Keratinocyte (primary cell): ENCODE data around the gene HDAC5. TPM values are rescaled to one million over a fixed set of nuclear protein-coding genes. Genes with fewer than 3 reads are reported as not detected.

ENCODE experiments used
- DNase-seq: peaks from one replicate; pipeline ENCODE4 v3.0.0-alpha.2; 2011; ENCODE audit warnings: low read depth, missing footprints, low spot score
- FAIRE-seq: peaks from 2 replicates; lab custom pipeline; 2011; peaks lifted over from hg19 to GRCh38; lab: Jason Lieb, UNC
- H2AFZ ChIP-seq: 2 replicates; pipeline ENCODE4 v1.6.0; 2012; ENCODE audit warnings: low read length, control low read depth, inconsistent platforms; ENCODE audit not compliant: control insufficient read depth
- H3K27ac ChIP-seq: 2 replicates; pipeline ENCODE4 v1.5.1; 2011; ENCODE audit warnings: low read length; ENCODE audit not compliant: control insufficient read depth, insufficient read depth
- H3K27me3 ChIP-seq: 3 replicates; pipeline ENCODE4 v1.6.0; 2011; ENCODE audit warnings: low read length; ENCODE audit not compliant: control insufficient read depth, insufficient read depth; ENCODE audit errors: extremely low read depth
- H3K36me3 ChIP-seq, 2 experiments: 2 replicates in 1 of 2; 3 replicates in 1 of 2; pipeline ENCODE4 v1.5.1; 2011; ENCODE audit warnings: low read length in 2 of 2, mild to moderate bottlenecking in 1 of 2; ENCODE audit not compliant: control insufficient read depth in 2 of 2, insufficient read depth in 2 of 2; ENCODE audit errors: extremely low read depth in 1 of 2
- H3K4me1 ChIP-seq: 3 replicates; pipeline ENCODE4 v1.5.1; 2011; ENCODE audit warnings: low read length; ENCODE audit not compliant: control insufficient read depth, insufficient read depth; ENCODE audit errors: extremely low read depth
- H3K4me2 ChIP-seq: 3 replicates; pipeline ENCODE4 v1.6.0; 2011; ENCODE audit warnings: low read depth, low read length; ENCODE audit not compliant: control insufficient read depth, insufficient read depth; ENCODE audit errors: extremely low read depth
- H3K4me3 ChIP-seq, 3 experiments: fragments of 200-600 bp in 1 of 3; sonication (generic) in 1 of 3; 2 replicates in 2 of 3; 3 replicates in 1 of 3; pipeline ENCODE4 v1.5.1; 2011 to 2016; ENCODE audit warnings: low read length in 3 of 3, mild to moderate bottlenecking in 3 of 3, control low read depth in 2 of 3, inconsistent platforms in 1 of 3, low read depth in 1 of 3, mixed read lengths in 1 of 3, mixed run types in 1 of 3, moderate library complexity in 1 of 3; ENCODE audit not compliant: control insufficient read depth in 2 of 3, insufficient read depth in 2 of 3; ENCODE audit errors: extremely low read depth in 1 of 3
- H3K79me2 ChIP-seq: 2 replicates; pipeline ENCODE4 v1.6.0; 2012; ENCODE audit warnings: low read length; ENCODE audit not compliant: control insufficient read depth, insufficient read depth
- H3K9ac ChIP-seq: 3 replicates; pipeline ENCODE4 v1.6.0; 2011; ENCODE audit warnings: low read length; ENCODE audit not compliant: control insufficient read depth, insufficient read depth; ENCODE audit errors: extremely low read depth
- H3K9me1 ChIP-seq: 3 replicates; pipeline ENCODE4 v1.6.0; 2011; ENCODE audit warnings: low read length; ENCODE audit not compliant: control insufficient read depth, insufficient read depth; ENCODE audit errors: extremely low read depth
- H3K9me3 ChIP-seq: 2 replicates; pipeline ENCODE4 v1.5.1; 2012; ENCODE audit warnings: low read depth, low read length; ENCODE audit not compliant: control insufficient read depth
- H4K20me1 ChIP-seq: 3 replicates; pipeline ENCODE4 v1.6.0; 2011; ENCODE audit warnings: low read length; ENCODE audit not compliant: control insufficient read depth, insufficient read depth; ENCODE audit errors: extremely low read depth
- EZH2 ChIP-seq: IDR thresholded peaks from one replicate; pipeline ENCODE4 v1.6.1; 2012; ENCODE audit warnings: inconsistent platforms, mild to moderate bottlenecking, low read length, moderate library complexity
- dilution Hi-C: fragments of 300-500 bp; cut with MboI; formaldehyde crosslinking; loops from one replicate; pipeline ENCODE4 v1.7.0; 2020; ENCODE audit warnings: low sequenced_read_pairs; ENCODE audit not compliant: extremely low pct_ligation_motif_present
- polyA plus RNA-seq, 5 experiments: library from polyadenylated mRNA; depleted of rRNA in 3 of 5; stranded (reverse) in 3 of 5; stranded (forward) in 1 of 5; unstranded in 1 of 5; fragments of >200 nt; gene quantifications; 1 replicate in 1 of 5; 2 replicates in 3 of 5; 3 replicates in 1 of 5; pipeline versions ENCODE4 v1.2.1 to v1.2.3, GENCODE V29; 2011 to 2012; ENCODE audit warnings: missing spikeins in 2 of 5, low read depth in 1 of 5, low replicate concordance in 1 of 5
- TF ChIP-seq, protein P1 (sequence below), 3 experiments: IDR thresholded peaks in 1 of 3; conservative IDR thresholded peaks in 1 of 3; optimal IDR thresholded peaks in 1 of 3; 2 replicates in 2 of 3; 3 replicates in 1 of 3; pipeline versions ENCODE3 to v1.5.1; 2011; ENCODE audit warnings: low read length in 3 of 3, mild to moderate bottlenecking in 3 of 3, moderate library complexity in 2 of 3, control low read depth in 1 of 3, inconsistent platforms in 1 of 3; ENCODE audit not compliant: insufficient read depth in 2 of 3; ENCODE audit errors: extremely low read depth in 1 of 3

The HDAC5 gene
- polyA plus RNA-seq, 1 donor (not counting 4 experiments of a cell fraction or from before 2014, with no cell fraction given), result 4.5 TPM

DNA sequence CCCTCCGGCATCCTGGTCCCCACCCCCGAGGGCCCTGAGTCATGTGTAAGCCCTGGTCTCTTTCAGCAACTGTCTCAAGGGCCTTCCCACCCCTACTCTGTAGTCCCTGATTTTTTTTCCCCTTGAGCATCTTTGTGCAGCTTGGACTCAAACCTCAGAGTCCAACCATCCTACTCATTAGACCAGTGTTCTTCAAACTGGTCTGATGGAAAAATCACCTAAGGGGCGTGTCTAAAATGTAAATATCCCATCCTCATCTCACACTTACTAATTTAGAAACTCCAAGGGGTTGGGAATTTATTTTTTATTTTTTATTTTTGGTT lies 52.3 kb downstream of the HDAC5 start:
- no peak for DNase-seq
- no peaks in the 10 kb centered on the region for H3K9me1 ChIP-seq
- peaks cover 14 to 15% of the 10 kb centered on the region in 2 experiments for H3K36me3 ChIP-seq
- dilution Hi-C loops, result no loop called here
- H3K79me2 ChIP-seq, result peaks cover 2% of the 10 kb centered on the region
- H3K9ac ChIP-seq, result peak overlapping the region; percentile 91
- H4K20me1 ChIP-seq, result no peaks in the 10 kb centered on the region
- peak overlapping the region; percentile 81 for H3K27ac ChIP-seq
- no peak for FAIRE-seq
- peak overlapping the region; percentile 63 to 86 (median 70) for H3K4me3 ChIP-seq
- H2AFZ ChIP-seq, result peak overlapping the region; percentile 85
- H3K9me3 ChIP-seq, result no peaks in the 10 kb centered on the region
- peak overlapping the region; percentile 52 for H3K4me2 ChIP-seq
- H3K27me3 ChIP-seq, result no peaks in the 10 kb centered on the region
- TF ChIP-seq, protein P1, sequence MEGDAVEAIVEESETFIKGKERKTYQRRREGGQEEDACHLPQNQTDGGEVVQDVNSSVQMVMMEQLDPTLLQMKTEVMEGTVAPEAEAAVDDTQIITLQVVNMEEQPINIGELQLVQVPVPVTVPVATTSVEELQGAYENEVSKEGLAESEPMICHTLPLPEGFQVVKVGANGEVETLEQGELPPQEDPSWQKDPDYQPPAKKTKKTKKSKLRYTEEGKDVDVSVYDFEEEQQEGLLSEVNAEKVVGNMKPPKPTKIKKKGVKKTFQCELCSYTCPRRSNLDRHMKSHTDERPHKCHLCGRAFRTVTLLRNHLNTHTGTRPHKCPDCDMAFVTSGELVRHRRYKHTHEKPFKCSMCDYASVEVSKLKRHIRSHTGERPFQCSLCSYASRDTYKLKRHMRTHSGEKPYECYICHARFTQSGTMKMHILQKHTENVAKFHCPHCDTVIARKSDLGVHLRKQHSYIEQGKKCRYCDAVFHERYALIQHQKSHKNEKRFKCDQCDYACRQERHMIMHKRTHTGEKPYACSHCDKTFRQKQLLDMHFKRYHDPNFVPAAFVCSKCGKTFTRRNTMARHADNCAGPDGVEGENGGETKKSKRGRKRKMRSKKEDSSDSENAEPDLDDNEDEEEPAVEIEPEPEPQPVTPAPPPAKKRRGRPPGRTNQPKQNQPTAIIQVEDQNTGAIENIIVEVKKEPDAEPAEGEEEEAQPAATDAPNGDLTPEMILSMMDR (optimal IDR thresholded peaks at IDR 0.05 in 1 of 3, IDR thresholded peaks at IDR 0.05 in 1 of 3, conservative IDR thresholded peaks at IDR 0.05 in 1 of 3; ENCODE audit: extremely low read depth in 1 of 3, insufficient read depth in 2 of 3, low read length in 3 of 3), result no peak
- TF ChIP-seq EZH2, result no peak
- peaks cover 14% of the 10 kb centered on the region for H3K4me1 ChIP-seq

DNA sequence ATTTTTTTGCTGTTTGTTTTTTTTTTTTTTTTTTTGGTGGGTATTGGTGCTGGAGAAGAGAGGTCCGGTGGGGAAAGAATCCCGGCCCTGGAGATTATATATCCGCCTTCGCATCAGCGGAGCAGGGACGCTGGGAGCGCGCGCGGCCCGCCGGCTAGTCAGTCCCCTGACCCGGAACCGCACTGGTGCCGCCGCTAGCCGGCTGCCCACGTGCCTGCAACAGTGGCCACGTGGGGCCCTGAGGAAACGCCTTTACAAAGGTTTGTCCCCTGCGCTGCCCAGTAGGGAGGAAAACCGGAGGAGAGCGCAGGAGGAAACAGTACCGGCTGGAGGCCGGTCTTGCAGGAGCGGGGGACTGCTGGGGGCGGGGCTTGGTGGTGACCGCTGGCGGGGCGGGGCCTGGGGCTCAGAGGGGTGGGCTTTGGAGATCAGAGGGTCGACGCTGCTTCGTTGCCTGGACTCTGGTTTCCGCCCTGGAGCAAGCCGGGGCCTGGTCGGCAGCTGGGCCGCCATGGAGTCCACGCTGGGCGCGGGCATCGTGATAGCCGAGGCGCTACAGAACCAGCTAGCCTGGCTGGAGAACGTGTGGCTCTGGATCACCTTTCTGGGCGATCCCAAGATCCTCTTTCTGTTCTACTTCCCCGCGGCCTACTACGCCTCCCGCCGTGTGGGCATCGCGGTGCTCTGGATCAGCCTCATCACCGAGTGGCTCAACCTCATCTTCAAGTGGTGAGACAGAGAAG lies 52.8 kb downstream of the HDAC5 start, which contains the start of gene G6PC3:
G6PC3 (plus strand) TSS at position 281 of the 743 bp plus-strand sequence; CDS start at position 512, 231 bp downstream.
- dilution Hi-C loops, result no loop called here
- peak within 1 kb of the TSS; percentile 85 for H2AFZ ChIP-seq
- DNase-seq (peak; percentile 84), FAIRE-seq (no peak)
- no peak for TF ChIP-seq EZH2
- TF ChIP-seq, protein P1 (optimal IDR thresholded peaks at IDR 0.05 in 1 of 3, IDR thresholded peaks at IDR 0.05 in 1 of 3, conservative IDR thresholded peaks at IDR 0.05 in 1 of 3; ENCODE audit: extremely low read depth in 1 of 3, insufficient read depth in 2 of 3, low read length in 3 of 3), result peak in 1 of 3 experiments; percentile 3
- peak within 1 kb of the TSS; percentile 52 for H3K4me2 ChIP-seq
- no peaks in the 10 kb centered on the region for H3K9me3 ChIP-seq
- H3K9me1 ChIP-seq, result no peaks in the 10 kb centered on the region
- peak within 1 kb of the TSS; percentile 63 to 86 (median 70) for H3K4me3 ChIP-seq
- peaks cover 13% of the 10 kb centered on the region in 2 experiments for H3K36me3 ChIP-seq
- peaks cover 14% of the 10 kb centered on the region for H3K4me1 ChIP-seq
- no peaks in the 10 kb centered on the region for H3K27me3 ChIP-seq
- peak within 1 kb of the TSS; percentile 81 for H3K27ac ChIP-seq
- H4K20me1 ChIP-seq, result no peaks in the 10 kb centered on the region
- H3K79me2 ChIP-seq, result peaks cover 8% of the 10 kb centered on the region
- H3K9ac ChIP-seq, result peak within 1 kb of the TSS; percentile 91
